OCI-LY3 (cell line): Measurements from ENCODE around the gene HIVEP2.

Source experiments
- EZH2phosphoT487 ChIP-seq: fragments of 200-600 bp; shearing (Covaris generic); IDR thresholded peaks from 2 replicates; pipeline ENCODE4 v1.6.1; 2018; ENCODE audit warnings: antibody characterized with exemption, mixed run types, low read depth
- TF ChIP-seq, protein P1 (sequence below): fragments of 200-600, 300-600 bp; sonication (generic); IDR thresholded peaks from 2 replicates; pipeline ENCODE4 v1.5.1; 2014; ENCODE audit warnings: antibody characterized with exemption, low read length, low read depth

DNA sequence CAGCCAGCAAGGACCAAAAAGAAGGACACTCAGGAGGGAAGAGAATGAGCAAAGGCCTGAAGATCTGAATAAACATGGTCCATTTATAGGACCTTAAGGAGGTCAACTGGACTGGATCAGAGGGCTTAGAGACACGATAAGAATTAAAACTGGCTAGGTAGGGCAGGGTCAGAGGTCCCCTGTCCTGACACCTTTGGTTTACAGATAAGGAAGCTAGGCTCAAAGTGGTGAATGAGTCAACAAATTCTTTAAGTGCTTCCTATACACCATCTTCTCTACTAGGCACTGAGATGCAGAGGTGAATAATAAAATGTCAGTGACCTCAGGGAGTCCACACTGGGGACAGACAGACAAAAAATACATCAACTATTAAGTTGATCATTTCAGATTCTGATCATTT lies 70.3 kb downstream of the HIVEP2 start:
- TF ChIP-seq EZH2phosphoT487, result no peak
- TF ChIP-seq, protein P1, sequence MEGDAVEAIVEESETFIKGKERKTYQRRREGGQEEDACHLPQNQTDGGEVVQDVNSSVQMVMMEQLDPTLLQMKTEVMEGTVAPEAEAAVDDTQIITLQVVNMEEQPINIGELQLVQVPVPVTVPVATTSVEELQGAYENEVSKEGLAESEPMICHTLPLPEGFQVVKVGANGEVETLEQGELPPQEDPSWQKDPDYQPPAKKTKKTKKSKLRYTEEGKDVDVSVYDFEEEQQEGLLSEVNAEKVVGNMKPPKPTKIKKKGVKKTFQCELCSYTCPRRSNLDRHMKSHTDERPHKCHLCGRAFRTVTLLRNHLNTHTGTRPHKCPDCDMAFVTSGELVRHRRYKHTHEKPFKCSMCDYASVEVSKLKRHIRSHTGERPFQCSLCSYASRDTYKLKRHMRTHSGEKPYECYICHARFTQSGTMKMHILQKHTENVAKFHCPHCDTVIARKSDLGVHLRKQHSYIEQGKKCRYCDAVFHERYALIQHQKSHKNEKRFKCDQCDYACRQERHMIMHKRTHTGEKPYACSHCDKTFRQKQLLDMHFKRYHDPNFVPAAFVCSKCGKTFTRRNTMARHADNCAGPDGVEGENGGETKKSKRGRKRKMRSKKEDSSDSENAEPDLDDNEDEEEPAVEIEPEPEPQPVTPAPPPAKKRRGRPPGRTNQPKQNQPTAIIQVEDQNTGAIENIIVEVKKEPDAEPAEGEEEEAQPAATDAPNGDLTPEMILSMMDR, result no peak
